ENCODE results near the gene PROP1. TPM values are rescaled to one million over a fixed set of nuclear protein-coding genes. Genes with fewer than 3 reads are reported as not detected.
"Not testable (repeated sequence)": the region's sequence is repeated elsewhere in the genome, so short reads cannot be mapped to it uniquely, and the experiment has no call there.

Gene PROP1
- total RNA-seq, 1 experiment from 2014 or later = not detected

DNA sequence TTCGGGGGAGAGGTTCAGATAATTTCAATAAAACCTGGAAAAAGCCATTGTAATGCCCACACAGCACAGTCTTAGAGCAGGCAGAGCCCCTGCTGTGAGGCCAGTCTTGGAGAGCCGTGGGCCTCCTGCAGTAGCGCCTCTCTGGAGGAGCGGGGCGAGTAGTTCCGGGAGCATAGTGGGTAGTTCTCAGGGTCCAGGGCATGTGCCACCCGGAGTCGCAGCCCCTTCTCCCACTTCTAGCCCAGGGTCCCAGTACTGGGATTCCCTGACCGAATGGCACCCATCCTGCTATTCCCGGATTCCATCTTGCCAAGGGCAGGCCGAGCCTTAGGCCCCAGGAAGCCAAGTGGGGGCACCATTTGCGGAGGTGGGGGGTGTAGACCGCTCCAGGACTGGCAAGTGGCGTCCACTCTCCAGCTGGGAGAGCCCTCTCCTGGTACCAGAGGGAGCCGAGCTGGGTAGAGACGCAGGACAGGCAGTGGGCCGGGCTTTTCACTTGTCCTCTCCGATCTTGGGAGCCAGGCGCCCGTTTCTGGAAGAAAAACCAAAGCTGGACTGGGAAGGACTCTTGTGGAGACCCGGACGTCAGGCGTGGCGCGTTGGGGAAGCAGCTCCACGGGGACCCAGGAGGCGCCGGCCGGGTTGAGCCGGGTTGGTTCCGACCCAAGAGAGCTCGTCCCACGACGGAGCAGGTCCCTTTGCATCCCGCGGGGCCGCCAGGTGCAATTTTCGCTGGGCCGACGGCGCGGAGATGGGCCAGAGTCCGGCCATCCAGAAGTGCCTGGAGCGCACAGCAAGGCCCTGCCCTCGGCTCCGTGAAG lies 12.1 kb downstream of the PROP1 start:
- DNase-seq (ENCODE audit: low spot score) = no peak

DNA sequence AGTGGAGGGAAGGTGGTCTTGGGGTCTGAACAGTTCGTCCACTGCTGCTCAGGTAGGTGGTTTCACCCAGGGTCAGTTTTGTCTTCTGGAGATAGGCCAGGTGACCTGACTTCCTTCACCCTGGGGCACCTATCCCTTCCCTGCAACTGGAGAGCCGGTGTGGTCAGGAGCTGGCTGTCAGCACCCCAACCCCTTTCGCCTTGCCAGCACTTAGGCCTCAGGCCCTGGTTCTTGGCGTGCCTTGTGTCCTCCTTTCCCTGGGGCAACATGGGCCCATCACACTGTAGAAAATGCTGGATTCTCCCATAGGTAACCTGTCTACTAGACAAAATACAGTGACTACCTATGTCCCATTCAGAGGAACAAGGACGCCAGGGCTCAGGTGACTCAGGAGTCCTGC lies 13.1 kb downstream of the PROP1 start:
- in situ Hi-C loops (cut with HindIII; ENCODE audit: low sequenced_read_pairs) = no loop called here
- DNase-seq (ENCODE audit: low spot score) = no peak

More for the DNA sequence above, 12.1 kb downstream of the PROP1 start:
- in situ Hi-C loops (cut with HindIII; ENCODE audit: low sequenced_read_pairs) = no loop called here

DNA sequence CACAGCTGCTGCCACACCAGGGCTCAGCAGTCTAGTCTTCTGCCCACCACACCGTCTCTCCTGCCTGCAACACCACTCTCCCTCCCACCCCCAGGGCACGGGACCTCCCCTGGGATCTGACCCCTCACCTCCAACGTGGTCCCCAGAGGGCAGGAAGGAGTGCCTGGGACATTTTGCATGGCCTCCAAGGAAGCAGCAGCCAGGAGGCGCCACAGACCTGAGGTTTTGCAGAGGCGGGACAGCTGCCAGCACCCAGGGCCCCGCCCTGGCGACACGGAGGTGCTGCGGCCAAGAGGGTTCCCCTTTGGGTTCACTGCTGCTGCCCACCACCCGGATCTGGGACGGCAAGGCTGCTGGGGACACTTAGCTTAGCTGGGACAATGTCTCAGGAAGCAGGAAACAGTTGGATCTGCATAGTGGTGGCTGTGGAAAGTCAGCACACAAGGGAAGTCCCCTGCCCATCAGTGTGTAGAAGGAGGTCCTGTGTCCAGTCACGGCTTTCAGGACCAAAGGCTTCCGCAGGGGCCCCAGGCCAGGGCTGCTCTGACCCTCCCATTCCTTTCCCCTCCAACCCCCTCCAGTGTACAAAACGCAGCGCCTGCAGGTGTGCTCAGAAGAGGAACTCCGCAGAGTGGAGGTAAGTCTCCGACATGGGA lies 13.8 kb downstream of the PROP1 start:
- no peak for DNase-seq (ENCODE audit: low spot score)
- in situ Hi-C loops (cut with HindIII; ENCODE audit: low sequenced_read_pairs) = no loop called here

DNA sequence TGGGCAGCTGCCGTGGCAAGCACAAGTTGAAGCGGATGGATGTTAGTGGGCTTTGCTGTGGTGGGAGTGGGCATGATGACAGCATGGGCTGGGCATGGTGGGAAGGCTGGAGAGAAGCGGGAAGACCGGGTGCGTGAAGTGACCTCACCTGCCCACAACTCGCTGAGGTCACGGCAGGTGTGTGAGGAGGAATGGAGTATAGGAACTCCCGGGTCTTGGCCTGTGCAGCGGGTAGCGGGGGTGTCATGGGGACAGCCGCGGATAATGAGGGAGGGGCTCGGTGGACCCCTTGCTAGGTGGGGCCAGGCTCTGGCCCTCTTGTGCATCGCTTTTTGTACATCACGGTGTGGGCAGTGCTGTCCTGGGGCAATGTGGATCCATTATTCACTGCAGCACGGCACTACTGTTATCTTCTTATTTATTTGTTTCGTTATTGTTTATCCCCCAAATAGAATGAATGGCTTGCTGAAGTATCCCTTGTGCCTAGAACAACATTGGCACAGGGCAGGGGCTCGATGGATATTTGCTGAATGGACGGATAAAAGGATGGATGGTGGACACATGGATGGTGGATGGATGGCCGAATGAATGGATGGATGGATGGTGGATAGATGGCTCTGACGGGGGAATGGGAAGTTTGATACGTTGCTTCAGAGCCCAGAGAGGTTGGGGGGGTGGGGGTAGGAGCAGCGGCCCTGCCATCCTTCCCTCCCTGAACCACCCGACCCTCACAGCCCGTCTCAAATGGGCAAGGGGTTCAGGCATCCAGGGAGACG lies 14.6 kb downstream of the PROP1 start:
- no peak for DNase-seq (ENCODE audit: low spot score)
- in situ Hi-C loops (cut with HindIII; ENCODE audit: low sequenced_read_pairs) = no loop called here

DNA sequence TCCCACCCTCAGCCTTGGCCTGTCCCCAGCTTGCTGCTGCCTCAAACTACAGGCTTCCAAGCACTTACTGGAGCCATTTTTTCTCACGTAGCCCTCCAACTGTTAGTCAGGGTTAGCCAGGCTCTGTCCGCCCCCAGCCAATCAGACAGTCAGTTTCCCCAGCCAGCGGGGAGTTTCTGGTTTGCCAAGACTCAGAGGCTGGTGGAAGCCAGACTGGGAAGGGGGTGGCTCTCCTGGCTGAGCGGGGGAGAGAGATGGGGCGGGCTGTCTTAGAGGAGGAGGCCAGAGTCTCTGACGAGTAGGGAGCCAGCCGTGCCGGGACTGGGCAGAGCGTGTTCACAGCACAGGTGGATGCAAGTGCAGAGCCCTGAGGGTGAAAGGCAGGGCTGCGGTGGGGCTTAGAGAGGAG lies 15.3 kb downstream of the PROP1 start:
- DNase-seq (ENCODE audit: low spot score) = peak; percentile 79
- in situ Hi-C loops (cut with HindIII; ENCODE audit: low sequenced_read_pairs) = no loop called here

DNA sequence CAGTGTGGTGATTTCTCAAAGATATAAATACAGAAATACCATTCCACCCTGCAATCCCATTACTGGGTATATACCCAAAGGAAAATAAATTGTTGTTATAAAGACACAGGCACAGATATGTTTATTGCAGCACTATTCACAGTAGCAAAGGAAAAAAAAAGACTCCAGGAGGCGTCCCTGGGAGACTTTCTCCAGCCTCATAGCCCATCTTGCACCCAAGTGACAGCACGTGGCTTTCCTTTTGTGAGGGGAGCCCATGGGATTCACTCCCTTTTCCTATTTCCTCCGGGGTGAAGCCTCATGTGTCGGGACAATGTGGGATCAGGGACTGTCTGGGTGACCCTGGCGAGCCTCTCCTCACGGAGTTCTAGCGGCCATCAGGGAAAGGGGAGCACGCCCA lies 18.4 kb downstream of the PROP1 start:
- in situ Hi-C loops (cut with HindIII; ENCODE audit: low sequenced_read_pairs); DNase-seq (ENCODE audit: low spot score): not testable (repeated sequence)

DNA sequence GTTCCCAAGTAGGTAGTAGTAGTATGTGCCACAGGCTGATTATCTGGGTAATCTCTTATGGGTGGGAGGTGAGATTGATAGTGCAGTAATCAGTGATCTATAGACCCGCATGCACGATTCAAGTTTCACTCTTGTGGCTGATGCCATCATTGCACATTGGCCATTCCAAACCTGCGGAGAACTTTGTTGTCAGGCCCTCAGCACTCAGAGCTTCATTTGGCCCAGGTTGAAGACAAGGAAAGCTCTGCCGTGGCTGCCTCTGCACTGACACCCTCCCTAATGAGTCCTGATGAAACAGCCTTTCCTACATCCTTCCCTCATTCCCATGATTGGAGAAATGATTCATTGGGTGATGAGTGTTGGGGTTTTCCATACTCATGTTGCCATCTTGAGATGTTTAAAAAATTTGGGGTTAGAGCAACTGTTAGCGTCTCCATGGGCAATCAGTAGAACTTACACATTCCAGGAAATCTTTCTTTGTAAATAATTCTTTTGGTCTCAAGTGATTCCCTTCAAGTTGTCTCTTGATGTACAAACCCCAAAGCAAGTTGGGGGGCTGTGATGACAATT lies 22.9 kb downstream of the PROP1 start:
- no peak for DNase-seq (ENCODE audit: low spot score)
- in situ Hi-C loops (cut with HindIII; ENCODE audit: low sequenced_read_pairs) = no loop called here

DNA sequence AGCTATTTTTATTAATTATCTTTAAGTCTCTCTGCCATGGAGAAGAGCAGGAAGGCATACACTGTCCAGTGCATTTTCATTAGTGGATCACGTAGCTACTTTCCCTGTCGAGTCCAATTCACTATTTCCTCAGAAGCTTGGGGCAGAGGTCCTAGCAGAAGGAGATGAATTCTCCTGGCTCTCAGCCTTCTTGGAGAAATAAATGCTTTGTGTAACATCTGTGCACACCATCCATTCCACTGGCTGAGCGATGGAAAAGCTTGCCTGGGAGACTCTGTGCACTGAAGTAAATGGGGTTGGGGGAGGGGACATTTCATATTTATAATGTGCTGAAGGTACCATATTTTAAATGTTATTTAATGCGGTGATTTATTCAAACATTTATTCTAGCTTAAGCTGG lies 23.4 kb downstream of the PROP1 start:
- no peak for DNase-seq (ENCODE audit: low spot score)
- in situ Hi-C loops (cut with HindIII; ENCODE audit: low sequenced_read_pairs) = no loop called here

DNA sequence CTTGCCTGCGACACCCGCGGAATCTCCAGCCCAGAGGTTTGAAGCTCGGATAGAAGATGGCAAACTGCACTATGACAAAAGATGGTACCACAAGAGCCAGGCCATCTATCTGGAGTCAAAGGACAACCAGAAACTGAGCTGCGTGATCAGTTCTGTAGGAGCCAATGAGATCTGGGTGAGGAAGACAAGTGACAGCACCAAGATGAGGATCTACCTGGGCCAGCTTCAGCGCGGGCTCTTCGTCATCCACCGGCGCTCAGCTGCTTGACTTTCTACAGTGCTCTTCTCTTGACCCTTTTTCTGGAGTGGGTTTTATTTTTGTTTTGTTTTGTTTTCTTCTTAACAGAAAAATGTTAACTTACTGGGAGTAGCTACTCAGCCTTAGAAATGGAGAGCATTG lies 24.0 kb downstream of the PROP1 start:
- in situ Hi-C loops (cut with HindIII; ENCODE audit: low sequenced_read_pairs); DNase-seq (ENCODE audit: low spot score): not testable (repeated sequence)

DNA sequence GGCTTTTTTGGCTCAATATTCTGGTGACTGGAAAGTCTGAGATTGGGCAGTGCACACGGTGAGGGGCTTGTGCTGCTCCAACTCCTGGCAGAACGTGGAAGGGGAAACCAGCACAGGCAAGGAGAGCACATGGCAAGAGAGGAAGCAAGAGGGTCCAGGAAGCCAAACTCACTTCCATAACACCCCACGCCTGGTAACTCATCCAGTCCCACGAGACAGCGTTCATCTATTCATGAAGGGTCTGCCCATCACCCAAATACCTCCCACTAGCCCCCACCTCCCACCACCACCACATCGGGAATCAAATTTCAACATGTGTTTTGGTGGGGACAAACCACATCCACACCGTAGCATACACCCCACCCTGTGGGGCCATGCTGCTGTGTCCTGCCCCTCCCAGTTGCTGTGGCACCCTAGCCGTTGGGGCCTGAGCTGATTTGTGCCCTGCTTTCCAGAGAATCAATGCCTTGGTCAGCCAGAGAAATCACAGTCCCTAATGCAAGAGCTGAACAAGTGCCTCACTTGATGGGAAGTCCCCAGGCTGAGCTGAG lies 27.3 kb downstream of the PROP1 start:
- in situ Hi-C loops (cut with HindIII; ENCODE audit: low sequenced_read_pairs) = no loop called here
- no peak for DNase-seq (ENCODE audit: low spot score)

DNA sequence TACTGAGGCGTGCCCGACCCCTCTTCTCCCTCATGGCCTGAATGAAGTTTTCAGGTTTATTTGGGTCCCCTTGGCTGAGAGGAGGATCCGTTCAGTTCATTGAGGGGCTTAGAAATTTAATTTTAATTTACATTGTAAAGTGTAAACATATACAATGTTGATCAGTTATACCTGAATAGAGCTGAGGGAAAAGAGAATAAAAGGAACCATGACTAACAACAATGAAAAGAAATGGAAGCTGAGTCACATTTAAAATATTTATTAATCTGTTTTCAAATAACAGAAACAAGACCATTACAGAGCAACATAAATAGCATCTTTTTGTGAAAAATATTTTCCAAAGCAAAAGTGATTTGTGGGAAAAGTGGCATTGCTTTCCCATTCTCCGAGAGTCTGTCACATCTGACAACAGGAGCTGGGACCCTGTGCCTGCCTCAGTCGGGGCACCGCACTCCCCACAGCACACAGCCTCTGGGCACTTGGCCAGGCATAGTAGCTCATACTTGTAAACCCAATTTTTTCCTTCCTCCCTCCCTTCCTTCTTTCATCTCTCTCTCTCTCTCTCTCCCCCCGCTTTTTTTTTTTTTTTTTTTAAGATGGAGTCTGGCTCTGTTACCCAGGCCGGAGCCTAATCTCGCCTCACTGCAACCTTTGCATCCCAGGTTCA lies 28.7 kb downstream of the PROP1 start:
- DNase-seq (ENCODE audit: low spot score) = no peak
- in situ Hi-C loops (cut with HindIII; ENCODE audit: low sequenced_read_pairs) = no loop called here

DNA sequence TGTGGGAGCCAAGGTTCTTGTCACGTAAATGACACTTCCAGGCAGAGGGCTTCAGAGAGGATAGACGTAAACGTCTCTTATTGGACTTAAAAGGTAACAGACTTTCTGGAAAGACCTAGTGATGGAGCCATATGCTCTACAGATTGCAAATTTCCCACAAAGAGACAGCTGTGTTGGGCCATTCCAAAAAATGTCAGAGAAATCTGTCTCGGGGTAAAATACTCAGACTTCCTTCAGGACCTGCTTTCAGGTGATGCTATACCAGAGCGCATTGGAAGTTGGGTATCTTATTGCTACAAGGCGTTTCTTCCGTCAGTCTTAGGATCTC lies 29.2 kb downstream of the PROP1 start:
- in situ Hi-C loops (cut with HindIII; ENCODE audit: low sequenced_read_pairs) = no loop called here
- DNase-seq (ENCODE audit: low spot score) = no peak

DNA sequence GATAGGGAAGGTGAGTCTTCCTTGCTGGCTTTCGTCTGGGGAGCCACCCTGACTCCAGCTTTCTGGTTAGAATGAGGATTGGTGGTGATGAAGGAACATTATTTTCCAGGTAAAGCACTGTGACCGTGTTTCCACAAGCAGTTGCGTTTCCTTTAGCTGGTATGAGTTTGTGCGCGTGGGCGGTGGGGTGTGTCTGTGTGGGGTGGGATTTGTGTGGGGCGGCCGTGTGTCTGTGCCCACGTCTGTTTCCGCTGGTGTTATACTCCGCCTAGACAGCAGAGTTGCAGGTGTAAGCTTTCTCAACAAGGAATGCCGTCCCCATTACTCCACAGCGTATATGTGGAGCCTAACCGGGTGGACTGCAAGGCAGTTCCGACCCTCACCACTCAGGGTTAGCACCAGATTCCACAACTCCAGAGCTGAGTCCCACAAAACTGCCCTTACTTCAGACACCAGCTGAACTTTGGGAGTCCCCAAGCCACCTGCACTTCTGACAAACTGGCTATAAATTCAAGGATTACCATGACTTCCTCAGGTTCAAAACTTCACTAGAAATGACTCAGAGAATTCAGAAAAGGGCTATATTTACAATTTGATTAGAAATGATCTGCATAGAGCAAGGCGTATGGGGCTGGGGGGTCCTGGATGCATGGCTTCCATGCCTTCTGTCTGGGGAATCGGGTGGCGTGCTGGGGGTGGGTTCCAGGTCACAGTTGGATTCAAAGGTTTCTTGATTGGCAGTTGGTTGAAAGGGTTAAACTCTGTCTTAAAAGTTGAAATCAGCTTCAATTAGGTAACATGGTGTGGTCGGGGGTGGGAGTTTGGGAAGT lies 29.8 kb downstream of the PROP1 start:
- DNase-seq (ENCODE audit: low spot score) = no peak
- in situ Hi-C loops (cut with HindIII; ENCODE audit: low sequenced_read_pairs) = no loop called here

DNA sequence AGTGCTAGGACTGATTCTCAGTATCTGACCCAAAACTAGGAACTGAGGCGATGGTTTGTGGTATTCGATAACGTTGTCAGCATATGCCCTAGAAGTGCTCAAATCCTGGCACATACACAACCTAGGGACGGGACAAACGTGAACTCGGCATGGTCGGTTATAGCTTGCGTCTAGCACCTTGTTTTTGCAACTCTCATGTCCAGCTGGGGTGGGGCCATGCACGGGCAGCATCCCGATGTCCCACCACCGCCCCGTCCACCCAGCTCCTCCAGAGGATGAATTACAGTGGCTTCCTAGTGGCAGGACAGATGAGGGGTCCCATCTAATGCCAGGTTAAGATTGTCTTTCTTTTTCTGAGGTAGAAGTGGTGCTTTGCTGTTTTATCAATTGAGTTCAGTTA lies 31.6 kb downstream of the PROP1 start:
- in situ Hi-C loops (cut with HindIII; ENCODE audit: low sequenced_read_pairs) = no loop called here
- no peak for DNase-seq (ENCODE audit: low spot score)

DNA sequence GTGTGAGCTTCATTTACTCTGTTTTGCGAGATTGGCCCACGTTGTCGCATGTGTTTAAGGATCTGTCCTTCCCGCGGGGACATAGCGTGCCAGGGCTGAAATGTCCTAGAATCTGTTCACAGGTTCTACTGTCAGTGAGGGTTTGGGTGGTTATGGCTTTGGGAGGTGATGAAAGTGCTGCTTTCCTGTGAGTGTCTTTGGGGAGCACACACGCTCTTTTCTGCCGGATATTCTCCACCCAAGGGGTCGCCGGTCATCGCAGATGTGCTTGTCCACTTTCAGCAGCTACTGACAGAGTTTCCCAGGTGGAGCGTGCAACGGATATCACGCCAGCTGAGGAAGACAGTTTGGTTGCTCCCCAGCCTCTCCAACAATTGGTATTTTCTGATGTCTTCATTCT lies 32.1 kb downstream of the PROP1 start:
- in situ Hi-C loops (cut with HindIII; ENCODE audit: low sequenced_read_pairs) = no loop called here
- DNase-seq (ENCODE audit: low spot score) = no peak

DNA sequence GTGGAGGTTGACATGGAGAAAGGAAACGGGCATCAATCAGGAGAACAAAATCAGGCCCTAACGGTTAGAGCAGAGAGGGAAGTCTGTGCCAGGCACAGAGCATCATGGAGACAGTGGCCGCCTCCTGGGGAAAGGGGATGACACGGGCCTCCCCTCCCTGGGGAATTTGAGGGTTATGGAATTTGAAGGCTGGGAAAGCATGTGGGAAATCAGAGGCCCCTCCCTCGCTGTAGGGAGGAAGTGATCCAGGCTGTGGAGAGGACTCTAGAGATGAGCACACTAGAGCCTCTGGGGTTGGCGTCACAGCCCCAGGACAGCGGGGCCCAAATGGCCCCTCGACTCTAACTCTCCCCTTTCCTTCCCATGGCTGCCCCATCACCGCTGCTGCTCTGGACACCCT lies 36.7 kb downstream of the PROP1 start:
- no peak for DNase-seq (ENCODE audit: low spot score)
- in situ Hi-C loops (cut with HindIII; ENCODE audit: low sequenced_read_pairs) = no loop called here

DNA sequence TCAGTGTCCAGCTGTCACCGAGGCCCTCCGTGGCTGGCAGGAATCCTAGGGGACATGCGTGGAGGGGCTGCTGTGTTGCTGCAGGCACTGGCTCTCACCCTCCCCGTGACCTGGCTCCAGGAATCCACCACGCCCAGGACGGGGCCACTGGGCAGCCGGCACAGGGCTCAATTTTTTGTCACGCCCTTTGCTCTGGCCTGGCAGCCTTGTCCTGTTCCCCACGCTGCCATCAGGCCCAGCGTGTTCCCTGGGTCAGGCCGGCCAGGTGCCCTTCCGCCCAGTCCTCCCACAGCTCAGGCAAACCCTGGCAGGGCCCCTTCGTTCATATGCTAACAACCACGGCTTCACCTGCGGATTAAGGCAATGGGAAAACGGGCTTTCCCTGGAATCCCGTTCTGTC lies 37.3 kb downstream of the PROP1 start:
- in situ Hi-C loops (cut with HindIII; ENCODE audit: low sequenced_read_pairs) = no loop called here

DNA sequence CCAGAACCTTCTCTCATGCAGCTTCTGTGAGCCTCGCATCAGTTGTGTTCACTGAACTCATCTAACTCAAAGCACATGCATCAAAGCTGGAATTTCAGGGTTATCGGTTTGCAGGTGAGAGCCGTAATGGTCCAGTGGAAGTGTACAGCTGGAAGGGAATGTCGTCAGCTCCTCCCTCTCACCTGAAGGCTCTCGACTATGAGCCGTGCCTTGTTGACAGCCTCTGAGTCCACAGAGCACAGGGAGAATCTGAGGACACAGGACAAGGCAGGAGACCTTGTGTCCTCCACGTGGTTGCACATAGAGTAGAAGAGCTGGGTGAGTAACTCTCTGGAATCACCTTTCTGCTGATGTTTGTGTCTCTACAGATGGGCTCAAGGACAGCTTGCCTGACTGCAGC lies 38.8 kb downstream of the PROP1 start:
- no peak for DNase-seq (ENCODE audit: low spot score)
- in situ Hi-C loops (cut with HindIII; ENCODE audit: low sequenced_read_pairs) = no loop called here

More for the DNA sequence above, 37.3 kb downstream of the PROP1 start:
- DNase-seq (ENCODE audit: low spot score) = no peak

All from G401 (cell line).